ENCODE data around the gene MOB1A. TPM values are rescaled to one million over a fixed set of nuclear protein-coding genes. Genes with fewer than 3 reads are reported as not detected.
"Not testable (repeated sequence)": the region's sequence is repeated elsewhere in the genome, so short reads cannot be mapped to it uniquely, and the experiment has no call there.

MOB1A gene
- total RNA-seq, 2 experiments from 2014 or later, result 110 to 144 TPM

DNA sequence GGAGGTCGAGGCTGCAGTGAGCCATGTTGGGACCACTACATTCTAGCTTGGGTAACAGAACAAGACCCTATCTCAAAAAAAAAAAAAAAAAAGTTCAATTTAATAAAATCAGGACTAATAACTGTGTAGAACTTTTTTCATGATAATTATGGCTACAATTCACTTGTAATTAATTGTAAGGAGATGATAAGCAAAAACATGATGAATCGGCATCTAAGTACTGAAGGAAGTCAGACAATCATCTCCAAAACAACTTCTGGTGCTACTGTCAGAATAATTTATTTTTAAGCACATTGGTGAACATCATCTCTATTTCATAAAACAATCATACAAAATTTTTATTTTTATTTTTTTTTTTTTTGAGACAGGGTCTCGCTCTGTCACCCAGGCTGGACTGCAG lies 10.0 kb upstream of the MOB1A start:
- H3K4me1 ChIP-seq (ENCODE audit: insufficient read depth, low read length, poor library complexity, severe bottlenecking), result peaks cover 58% of the 10 kb centered on the region
- no TSS peak for BruUV-seq (replicated peaks)
- CTCF ChIA-PET (ENCODE audit: unreplicated experiment), result no interaction called here

GRCh38 chr2:74188018-74188601 lies 9.4 kb upstream of the MOB1A start:
- TF ChIP-seq, protein P1, sequence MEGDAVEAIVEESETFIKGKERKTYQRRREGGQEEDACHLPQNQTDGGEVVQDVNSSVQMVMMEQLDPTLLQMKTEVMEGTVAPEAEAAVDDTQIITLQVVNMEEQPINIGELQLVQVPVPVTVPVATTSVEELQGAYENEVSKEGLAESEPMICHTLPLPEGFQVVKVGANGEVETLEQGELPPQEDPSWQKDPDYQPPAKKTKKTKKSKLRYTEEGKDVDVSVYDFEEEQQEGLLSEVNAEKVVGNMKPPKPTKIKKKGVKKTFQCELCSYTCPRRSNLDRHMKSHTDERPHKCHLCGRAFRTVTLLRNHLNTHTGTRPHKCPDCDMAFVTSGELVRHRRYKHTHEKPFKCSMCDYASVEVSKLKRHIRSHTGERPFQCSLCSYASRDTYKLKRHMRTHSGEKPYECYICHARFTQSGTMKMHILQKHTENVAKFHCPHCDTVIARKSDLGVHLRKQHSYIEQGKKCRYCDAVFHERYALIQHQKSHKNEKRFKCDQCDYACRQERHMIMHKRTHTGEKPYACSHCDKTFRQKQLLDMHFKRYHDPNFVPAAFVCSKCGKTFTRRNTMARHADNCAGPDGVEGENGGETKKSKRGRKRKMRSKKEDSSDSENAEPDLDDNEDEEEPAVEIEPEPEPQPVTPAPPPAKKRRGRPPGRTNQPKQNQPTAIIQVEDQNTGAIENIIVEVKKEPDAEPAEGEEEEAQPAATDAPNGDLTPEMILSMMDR (conservative IDR thresholded peaks at IDR 0.05; ENCODE audit: low read length), result no peak
- TF ChIP-seq EZH2phosphoT487 (IDR thresholded peaks at IDR 0.05; ENCODE audit: borderline replicate concordance, low read depth, low read length), result no peak
- POLR2A ChIA-PET, result interaction anchor here (0.7 to 1.8 kb wide), 3 partner anchors 10 to 20 kb away, joined by 4 to 11 read pairs (median 6); partner anchors contain the start of genes MOB1A and MTHFD2
- intact Hi-C loops (cut with micrococcal nuclease; ENCODE audit: unreplicated experiment), result no loop called here
- Histone ChIP-seq H3K4me1 (ENCODE audit: insufficient read depth, low read length, poor library complexity, severe bottlenecking) (peaks cover 63% of the 10 kb centered on the region), H4K20me1 (ENCODE audit: insufficient read depth, low read length) (no peaks in the 10 kb centered on the region), H3K9me2 (ENCODE audit: insufficient read depth, low read length) (no peaks in the 10 kb centered on the region), H2AFZ (ENCODE audit: low read length) (peak overlapping the region; percentile 66), H3K27ac (ENCODE audit: low read depth, low read length, poor library complexity, severe bottlenecking) (no peak overlapping the region), H3K9me3 (ENCODE audit: low read length) (no peaks in the 10 kb centered on the region), H3K4me2 (ENCODE audit: low read length) (peak overlapping the region; percentile 6; the same call in 1 of the 2 replicates), H3K36me3 (ENCODE audit: insufficient read depth, low read length) (no peaks in the 10 kb centered on the region), H3K4me3 (ENCODE audit: low read depth, low read length, poor library complexity, severe bottlenecking) (no peak overlapping the region), H3K79me2 (ENCODE audit: insufficient read depth, low read depth, low read length) (no peaks in the 10 kb centered on the region)
- BruUV-seq (replicated peaks), result no TSS peak
- CTCF ChIA-PET (ENCODE audit: unreplicated experiment), result no interaction called here
- no peak for DNase-seq (ENCODE audit: low spot score)

More for the DNA sequence above, 10.0 kb upstream of the MOB1A start:
- TF ChIP-seq, protein P1 (conservative IDR thresholded peaks at IDR 0.05; ENCODE audit: low read length), result no peak
- TF ChIP-seq EZH2phosphoT487 (IDR thresholded peaks at IDR 0.05; ENCODE audit: borderline replicate concordance, low read depth, low read length), result no peak
- DNase-seq (ENCODE audit: low spot score), result no peak
- Histone ChIP-seq H3K9me2 (ENCODE audit: insufficient read depth, low read length) (no peaks in the 10 kb centered on the region), H2AFZ (ENCODE audit: low read length) (no peak overlapping the region), H3K9me3 (ENCODE audit: low read length) (no peaks in the 10 kb centered on the region), H4K20me1 (ENCODE audit: insufficient read depth, low read length) (no peaks in the 10 kb centered on the region), H3K4me3 (ENCODE audit: low read depth, low read length, poor library complexity, severe bottlenecking) (no peak overlapping the region), H3K4me2 (ENCODE audit: low read length) (no peak overlapping the region), H3K27ac (ENCODE audit: low read depth, low read length, poor library complexity, severe bottlenecking) (no peak overlapping the region), H3K79me2 (ENCODE audit: insufficient read depth, low read depth, low read length) (no peaks in the 10 kb centered on the region), H3K36me3 (ENCODE audit: insufficient read depth, low read length) (no peaks in the 10 kb centered on the region)
- intact Hi-C loops (cut with micrococcal nuclease; ENCODE audit: unreplicated experiment), result no loop called here
- POLR2A ChIA-PET, result interaction anchor here (0.7 to 1.8 kb wide), 3 partner anchors 10 to 20 kb away, joined by 4 to 11 read pairs (median 6); partner anchors contain the start of genes MOB1A and MTHFD2

GRCh38 chr2:74186706-74187105 lies 8.0 kb upstream of the MOB1A start:
- DNase-seq (ENCODE audit: low spot score); intact Hi-C loops (cut with micrococcal nuclease; ENCODE audit: unreplicated experiment); H3K9me3 ChIP-seq (ENCODE audit: low read length); CTCF ChIA-PET (ENCODE audit: unreplicated experiment); H3K79me2 ChIP-seq (ENCODE audit: insufficient read depth, low read depth, low read length); H4K20me1 ChIP-seq (ENCODE audit: insufficient read depth, low read length); H3K9me2 ChIP-seq (ENCODE audit: insufficient read depth, low read length); BruUV-seq (replicated peaks); H3K36me3 ChIP-seq (ENCODE audit: insufficient read depth, low read length); H3K4me3 ChIP-seq (ENCODE audit: low read depth, low read length, poor library complexity, severe bottlenecking): not testable (repeated sequence)
- peak overlapping the region; percentile 44; the same call in 1 of the 2 replicates for H3K4me2 ChIP-seq (ENCODE audit: low read length)
- POLR2A ChIA-PET, result interaction anchor here (1.8 to 2.6 kb wide), 2 partner anchors 9 to 11 kb away, joined by 11 to 20 read pairs; partner anchors contain the start of genes MOB1A and MTHFD2
- 0 out of 2 replicates have a peak overlapping the region, but pooled peaks have one; percentile 58 for H2AFZ ChIP-seq (ENCODE audit: low read length)
- peaks cover 66% of the 10 kb centered on the region for H3K4me1 ChIP-seq (ENCODE audit: insufficient read depth, low read length, poor library complexity, severe bottlenecking)
- H3K27ac ChIP-seq (ENCODE audit: low read depth, low read length, poor library complexity, severe bottlenecking), result peak overlapping the region; percentile 79

Data from OCI-LY7 (cell line).